GM19467 (cell line): ENCODE measurements around the gene LEMD3.

Experiments
- ATAC-seq: cut with Tn5 transposase; IDR thresholded peaks from one replicate; pipeline ENCODE4 v1.9.1; 2021; ENCODE audit warnings: mild to moderate bottlenecking, moderate library complexity; ENCODE audit not compliant: unreplicated experiment

Gene LEMD3

GRCh38 chr12:65168681-65169319 is 583 bp upstream of the LEMD3 start:
- ATAC-seq, result no peak

DNA sequence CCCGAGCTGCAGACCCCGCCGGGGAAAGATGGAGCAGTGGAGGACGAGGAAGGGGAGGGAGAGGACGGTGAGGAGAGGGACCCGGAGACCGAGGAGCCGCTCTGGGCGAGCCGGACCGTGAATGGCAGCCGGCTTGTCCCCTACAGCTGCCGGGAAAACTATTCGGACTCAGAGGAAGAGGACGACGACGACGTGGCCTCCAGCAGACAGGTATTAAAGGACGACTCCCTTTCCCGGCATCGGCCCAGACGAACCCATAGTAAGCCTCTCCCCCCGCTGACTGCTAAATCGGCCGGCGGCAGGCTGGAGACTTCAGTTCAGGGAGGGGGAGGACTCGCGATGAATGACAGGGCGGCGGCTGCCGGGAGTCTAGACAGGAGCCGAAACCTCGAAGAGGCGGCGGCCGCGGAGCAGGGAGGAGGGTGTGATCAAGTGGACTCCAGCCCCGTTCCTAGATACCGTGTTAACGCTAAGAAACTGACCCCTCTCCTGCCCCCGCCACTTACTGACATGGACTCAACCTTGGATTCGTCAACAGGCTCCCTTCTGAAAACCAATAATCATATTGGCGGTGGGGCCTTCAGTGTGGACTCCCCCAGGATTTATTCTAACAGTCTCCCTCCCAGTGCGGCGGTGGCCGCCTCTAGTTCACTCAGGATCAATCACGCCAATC is 962 bp downstream of the LEMD3 start:
- peak; percentile 44 for ATAC-seq

DNA sequence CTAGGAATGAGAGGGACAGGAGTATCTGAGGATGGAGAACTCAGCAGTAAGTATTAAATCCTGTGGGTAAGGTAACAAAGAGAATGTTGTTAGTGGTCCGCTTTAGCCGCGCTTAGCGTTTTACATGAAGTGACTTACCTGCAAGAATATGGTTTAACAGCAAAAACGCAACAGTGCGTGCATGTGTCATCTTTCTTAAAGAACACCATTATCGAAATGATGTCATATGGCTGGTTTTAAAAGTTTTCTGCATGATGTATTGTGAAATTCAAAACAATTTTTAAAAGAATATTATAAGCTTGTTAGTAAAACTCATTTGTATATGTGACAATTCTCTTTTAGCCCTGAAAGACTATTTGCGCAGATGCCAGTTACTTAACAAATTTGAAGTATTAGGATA is 1.7 kb downstream of the LEMD3 start:
- no peak for ATAC-seq

- ATAC-seq, result no peak
These were observed 2.5 kb downstream of the LEMD3 start for GRCh38 chr12:65171870-65172269.

- no peak for ATAC-seq
These were observed 6.0 kb downstream of the LEMD3 start for GRCh38 chr12:65175385-65175784.

- no peak for ATAC-seq
These were observed 12.8 kb downstream of the LEMD3 start for GRCh38 chr12:65182012-65182739.

GRCh38 chr12:65184176-65184857 is 14.9 kb downstream of the LEMD3 start:
- no peak for ATAC-seq

- no peak for ATAC-seq
These were observed 15.5 kb downstream of the LEMD3 start for GRCh38 chr12:65184858-65185229.

DNA sequence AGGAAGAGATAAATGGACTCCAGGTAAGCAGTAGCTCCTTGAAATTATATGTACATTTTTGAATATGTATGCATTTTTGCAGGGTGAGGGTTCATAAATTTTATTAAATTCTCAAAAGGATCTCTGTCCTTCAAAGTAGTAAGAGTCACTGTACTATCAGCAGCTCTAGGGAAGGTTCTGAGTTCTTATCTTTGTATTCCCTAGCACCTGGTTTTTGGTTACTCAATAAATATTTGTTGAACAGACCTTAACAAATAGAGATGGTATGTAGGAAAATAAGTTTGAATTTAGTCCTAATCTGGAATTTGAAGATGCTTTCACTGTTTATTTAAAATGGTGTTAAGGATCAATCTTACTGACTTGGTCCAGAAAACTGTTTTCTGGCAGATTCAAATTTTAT is 18.3 kb downstream of the LEMD3 start:
- ATAC-seq, result no peak

GRCh38 chr12:65188179-65188701 is 18.9 kb downstream of the LEMD3 start:
- peak; percentile 31 for ATAC-seq

DNA sequence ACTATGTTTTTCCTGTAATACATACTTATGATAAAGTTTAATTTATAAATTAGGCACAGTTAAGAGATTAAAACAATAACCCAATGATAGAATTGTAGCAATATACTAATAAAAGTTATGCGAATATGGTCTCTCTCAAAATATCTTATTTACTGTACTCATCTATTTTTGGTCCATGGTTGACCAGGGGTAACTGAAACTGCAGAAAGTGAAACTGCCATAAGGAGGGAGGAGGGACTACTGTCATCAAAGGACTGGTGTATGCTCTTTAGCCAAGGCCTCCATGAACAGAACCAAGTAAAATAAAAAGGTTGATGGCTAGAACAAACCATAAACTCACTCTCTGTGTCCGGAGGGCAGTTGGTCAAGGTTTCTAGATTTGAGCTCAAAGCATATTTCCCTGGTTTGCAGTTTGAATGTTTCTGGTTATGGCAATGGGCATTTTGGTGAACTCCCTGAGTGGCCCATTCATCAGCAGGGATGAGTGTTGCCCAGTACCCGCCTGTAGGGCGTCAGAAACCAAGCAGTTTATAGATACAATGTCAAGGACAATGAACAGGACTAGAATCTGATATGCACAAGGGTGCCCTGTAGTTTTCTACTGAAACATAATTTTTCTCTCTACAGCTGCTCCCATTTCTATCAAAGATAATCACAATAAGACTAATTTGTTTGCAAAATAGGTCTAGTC is 19.8 kb downstream of the LEMD3 start:
- ATAC-seq, result peak; percentile 95

DNA sequence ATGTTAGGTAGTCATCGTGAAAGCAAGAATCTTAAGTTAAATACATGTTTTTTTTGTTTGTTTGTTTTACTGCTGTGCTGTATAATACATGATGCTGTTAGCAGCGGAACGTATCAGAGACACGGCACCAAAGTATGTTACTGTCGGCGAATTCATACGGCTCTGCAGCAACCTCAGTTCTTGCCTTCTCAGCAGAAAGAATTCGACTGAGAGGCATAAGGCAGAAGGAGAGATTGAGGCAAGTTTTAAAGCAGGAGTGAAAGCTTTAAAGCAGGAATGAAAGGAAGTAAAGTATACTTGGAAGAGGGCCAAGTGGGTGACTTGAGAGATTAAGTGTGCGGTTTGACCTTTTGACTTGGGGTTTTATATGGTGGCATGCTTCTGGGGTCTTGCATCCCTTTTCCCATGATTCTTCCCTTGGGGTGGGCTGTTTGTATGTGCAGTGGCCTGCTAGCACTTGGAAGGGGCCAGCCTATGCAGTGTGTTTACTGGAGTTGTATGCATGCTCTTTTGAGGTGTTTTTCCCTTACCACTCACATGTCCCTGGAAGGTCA is 23.7 kb downstream of the LEMD3 start:
- ATAC-seq, result no peak

GRCh38 chr12:65194949-65195348 is 25.6 kb downstream of the LEMD3 start:
- no peak for ATAC-seq

GRCh38 chr12:65195387-65196055 is 26.1 kb downstream of the LEMD3 start:
- ATAC-seq, result no peak

- no peak for ATAC-seq
These were observed 27.6 kb downstream of the LEMD3 start for GRCh38 chr12:65196762-65197567.

GRCh38 chr12:65199604-65200003 is 30.2 kb downstream of the LEMD3 start:
- ATAC-seq, result no peak

DNA sequence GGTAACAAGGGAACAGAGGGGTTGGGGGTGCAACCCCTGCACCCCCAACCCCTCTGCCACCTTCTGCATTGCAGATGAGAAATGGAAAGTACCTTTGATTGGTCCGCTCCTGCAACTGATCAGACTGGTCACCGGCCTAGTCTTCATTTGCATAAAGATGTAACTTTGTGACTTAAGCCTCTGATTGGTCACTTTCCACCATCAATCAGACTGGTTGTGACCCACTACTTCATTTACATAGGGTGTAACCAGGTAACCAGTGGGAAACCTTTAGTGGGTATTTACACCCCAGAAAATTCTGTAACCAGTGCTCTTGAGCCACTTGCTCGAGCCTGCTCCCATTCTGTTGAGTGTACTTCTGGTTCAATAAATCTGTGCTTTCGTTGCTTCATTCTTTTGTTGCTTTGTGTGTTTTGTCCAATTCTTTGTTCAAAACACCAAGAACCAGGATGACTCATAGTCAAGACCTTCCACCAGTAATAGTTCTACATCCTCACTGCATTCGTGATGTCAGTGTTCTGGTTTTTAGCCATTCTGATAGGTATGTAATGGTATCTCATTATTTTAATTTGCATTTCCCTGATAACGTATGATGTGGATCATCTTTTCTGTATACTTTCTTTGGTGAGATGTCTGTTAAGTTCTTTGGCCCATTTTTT is 30.8 kb downstream of the LEMD3 start:
- ATAC-seq, result no peak

GRCh38 chr12:65203376-65203775 is 34.0 kb downstream of the LEMD3 start:
- ATAC-seq, result no peak
